ENCODE results near the gene P2RY10.
"Not testable (repeated sequence)": the region's sequence is repeated elsewhere in the genome, so short reads cannot be mapped to it uniquely, and the experiment has no call there.

Gene P2RY10, protein sequence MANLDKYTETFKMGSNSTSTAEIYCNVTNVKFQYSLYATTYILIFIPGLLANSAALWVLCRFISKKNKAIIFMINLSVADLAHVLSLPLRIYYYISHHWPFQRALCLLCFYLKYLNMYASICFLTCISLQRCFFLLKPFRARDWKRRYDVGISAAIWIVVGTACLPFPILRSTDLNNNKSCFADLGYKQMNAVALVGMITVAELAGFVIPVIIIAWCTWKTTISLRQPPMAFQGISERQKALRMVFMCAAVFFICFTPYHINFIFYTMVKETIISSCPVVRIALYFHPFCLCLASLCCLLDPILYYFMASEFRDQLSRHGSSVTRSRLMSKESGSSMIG

DNA sequence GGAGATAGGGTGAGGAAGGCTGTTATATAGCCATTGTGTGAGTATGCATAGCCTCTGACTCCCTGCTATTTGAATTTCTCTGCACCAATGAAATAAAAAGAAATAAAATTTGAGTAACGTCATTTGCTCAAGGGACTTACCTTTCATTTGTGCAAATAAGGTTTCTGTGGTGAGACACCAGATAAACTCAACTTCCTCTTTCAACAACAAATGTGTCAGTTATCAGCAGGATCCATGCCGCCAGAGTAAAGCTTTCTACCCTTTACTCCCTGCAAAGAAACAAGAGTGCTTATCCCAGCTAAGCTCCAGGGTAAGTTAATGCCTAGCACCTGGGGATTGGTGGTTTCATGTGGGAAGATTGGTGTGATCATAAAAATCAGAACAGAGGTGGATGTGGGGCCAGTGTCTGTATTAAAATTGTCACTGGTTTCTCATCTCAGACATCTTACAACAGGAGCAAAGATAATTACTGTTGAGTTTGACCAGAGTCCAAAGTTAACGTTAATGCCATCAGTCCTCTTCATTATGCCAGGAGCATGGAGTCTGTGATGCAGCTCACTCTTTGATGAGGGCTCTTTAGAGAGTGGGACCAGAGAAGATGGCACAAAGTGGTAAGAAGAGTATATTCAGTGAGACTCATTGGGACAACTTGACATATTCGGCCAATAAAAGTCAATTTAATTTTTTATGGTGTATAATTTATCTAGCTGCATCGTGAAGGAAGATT is at the start of gene P2RY10:
Gene P2RY10, plus strand, starts transcription at position 206 of the 727 bp plus-strand sequence. CDS start 15,130 bp downstream, outside the sequence.
- DNase-seq: peak in 1 of 3 donors; percentile 19

DNA sequence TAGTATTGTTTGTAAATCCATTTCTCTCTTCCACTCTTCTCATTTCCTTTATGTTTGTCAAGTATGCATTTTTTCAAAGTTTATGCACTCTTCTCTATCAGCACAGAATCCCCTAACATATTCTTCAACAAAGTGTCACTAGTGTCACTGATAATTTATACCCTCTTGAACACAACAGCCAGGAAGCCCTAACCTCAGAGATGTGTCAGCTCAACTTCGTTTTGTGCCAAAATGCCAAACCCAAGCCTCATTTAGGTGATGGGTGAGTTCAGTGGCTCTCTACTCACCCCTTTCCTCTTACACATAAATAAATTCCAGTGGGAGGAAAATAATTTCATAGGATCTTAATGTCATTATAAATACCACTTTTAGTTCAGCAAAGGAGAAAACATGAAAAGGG is 22.4 kb upstream of the P2RY10 start:
- DNase-seq: no peak

DNA sequence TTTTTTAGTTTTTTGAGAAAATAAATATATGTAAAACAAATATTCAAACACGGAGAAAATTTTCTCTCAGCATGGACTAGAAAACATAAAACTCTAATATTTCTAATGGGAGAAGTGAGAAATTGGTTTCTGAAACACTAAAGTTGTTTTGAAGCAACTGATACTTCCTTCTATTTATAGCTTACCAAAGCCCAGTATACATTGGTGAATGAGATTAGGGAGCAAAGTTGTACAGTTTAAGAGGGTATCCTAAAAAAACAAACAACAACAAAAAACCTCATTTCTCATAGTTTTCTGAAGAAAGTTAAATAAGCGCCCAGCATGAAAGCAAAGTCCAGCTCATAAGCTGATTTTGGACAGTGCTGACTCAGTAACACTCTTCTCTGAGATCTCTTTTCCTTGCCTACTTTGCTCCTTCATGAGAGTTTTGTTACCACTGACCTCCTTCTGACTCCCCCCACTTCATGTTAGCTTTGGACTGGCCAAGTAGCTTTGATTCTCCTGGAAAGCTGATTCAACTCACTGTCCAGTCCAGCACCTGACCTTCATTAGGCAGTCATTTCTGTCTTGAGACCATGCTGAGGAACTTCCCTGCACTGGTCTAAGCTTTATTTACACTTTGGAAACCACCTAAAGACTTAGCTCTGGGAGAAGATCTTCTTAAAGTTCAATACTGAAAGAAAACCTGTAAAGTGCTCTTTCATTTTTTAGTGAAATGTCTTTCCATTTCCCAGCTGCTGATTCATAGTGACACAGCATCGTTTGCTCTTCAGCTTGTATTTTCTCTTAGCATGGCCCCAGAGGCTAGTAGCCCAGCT is 21.8 kb upstream of the P2RY10 start:
- DNase-seq: peak; percentile 43 to 61 (median 52)

DNA sequence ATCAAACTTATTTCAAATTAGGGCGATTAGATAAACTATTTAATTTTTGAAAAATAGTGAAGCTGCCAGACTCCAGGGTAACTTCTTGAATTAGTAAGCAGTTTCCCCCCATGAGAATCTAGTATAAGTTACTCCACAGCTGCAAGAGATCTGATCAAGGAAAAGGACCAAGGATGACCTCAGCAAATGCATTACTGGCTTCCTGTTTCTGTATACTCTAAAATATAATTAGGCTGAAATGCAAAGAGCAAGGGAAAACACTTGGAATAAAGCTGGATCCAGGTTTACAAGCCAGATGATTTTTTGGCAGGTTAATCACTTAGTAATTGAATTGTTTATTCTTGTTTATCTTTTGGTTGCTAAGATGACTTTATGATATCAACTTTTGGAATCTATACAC is 13.4 kb upstream of the P2RY10 start:
- peak in 1 of 3 donors; percentile 18 for DNase-seq

DNA sequence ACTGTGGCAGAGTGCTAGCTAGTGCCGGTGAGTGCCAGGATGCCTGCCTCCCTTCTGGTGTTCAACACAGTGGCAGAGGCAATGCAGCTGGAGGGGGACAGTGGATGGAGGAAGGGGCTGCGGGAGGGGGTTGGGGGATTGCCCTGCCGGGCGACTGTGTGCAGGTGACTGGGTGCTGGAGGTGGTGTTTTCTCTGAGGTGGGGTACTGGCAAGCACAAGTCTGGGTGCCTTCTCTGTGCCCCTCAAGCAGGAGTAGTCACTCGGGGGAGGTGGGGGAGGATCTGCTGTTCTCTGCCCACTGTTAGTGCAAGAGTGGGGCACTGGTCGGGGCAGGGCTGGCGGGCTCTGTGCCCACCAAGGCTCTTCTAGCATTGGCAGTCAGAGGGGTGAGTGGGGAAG is 10.3 kb upstream of the P2RY10 start:
- DNase-seq: no peak

DNA sequence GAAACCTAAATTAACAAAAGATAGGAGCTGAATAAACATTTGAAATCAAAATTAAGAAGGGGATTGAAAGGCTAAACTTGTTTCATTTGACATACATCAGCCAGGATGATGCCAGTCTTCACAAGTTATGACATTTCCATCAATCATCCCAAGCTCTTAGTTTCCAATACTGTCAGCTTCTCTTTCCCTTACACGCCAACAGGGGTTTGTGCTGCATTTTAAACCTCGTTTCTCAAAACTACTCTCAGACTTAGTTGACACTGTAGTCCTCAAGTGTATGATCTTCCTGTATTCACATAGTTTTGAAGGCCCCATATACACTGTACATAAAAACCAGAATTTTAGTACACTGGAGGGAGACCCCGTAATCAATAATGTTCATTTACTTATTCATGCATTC is 840 bp upstream of the P2RY10 start:
- no peak for DNase-seq

DNA sequence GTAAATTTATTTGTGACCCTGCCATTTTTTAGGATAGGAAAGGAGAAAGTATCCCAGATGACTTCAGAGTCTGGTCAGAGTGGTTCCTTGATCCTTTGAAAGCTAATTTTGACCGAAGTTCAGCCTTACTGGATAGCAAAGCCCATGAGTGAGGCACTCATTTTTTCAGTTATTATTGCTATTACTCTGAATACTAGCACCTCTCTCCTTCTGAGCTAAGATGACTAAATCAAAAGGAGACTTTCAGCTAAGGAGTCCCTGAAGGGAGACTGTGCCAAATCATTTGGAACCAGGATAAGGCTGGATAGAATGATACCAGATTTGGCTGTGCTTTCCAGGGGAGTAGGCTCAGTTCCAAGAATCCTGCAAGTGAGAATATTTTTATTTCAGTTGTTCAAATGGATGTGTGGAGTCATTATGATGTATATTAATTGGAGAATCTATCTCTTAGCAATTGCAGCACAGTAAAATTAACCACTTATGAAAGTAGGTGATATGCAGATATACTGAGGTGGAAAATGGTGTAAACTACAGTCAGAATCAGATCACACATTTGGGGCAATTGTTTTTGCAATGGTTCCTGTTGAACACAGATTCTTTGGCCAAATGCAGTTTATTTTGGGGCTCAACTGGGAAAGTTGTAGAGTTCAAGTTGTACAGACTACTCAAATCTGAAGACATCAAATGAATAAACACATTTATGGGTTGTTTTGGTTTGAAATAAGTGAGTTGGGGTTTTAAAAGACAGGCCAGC is 1.2 kb downstream of the P2RY10 start:
- DNase-seq: no peak

DNA sequence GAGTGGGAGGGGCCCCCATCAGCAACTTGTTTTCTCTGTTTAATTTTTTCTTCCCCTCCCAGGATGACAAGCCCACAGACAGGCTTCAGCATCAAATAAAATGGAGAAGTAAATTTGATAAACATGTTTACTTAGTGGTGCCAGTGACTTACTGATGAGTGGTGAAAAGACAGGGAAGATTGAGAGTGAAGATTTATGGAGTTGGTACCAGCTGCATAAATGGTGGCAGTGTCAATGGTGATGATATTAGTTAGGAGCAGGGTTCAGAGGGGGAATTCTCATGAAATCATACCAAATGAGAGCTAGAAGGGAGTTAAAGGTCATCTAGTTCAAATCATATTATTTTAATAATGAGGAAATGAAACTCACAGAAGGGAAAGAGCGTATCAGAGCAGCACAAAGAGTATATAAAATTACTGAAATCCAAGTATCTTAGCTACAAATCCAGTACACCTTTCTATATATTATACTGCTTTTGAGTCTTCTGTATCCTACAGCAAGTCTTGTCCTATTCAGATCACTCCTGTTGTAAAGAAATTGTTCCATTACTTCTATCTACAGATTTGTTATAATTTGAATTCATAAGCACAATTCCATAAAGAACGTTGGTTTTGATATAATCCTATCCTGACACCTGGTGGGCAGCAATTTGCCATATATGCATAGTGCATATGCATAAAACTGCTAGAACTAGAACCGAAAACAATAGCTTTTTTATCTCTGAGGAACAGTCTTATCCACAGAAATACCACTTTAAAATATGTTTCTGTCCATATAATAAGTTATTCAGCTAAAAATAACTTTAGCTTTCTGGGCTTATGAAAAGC is 5.0 kb downstream of the P2RY10 start:
- peak in 2 of 3 donors; percentile 33 to 34 for DNase-seq

DNA sequence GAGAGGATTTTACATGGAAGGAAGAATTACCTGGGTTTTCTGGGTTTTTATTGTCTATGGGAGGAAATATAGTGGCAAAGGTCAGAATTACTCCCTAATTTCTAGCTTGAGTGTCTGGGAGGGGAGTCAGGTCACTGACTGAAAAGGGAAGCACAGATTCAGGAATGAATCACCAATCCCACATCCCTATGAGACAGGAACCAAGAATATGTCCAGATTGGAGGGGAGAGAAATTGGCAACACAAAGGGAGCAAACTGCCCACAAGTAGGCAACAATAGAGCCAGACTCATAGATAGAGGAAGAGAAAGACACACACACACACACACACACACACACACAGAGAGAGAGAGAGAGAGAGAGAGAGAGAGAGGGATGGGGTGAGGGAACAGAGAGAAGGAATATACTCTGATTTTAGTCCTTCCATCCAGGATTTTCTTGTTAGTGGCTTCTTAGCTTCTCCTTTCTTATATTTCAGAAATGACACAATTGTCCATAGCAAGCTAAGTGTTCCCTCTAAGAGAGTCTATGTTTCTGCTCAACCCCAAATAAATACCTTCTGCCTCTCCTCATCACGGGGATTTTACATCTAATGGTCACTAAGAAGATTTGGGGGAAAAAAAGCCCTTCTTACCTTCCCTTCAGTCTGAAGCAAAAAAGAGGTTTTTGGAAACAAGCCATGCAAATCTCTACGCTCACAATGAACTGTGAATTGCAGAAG is 12.0 kb downstream of the P2RY10 start:
- DNase-seq: peak; percentile 36 to 41 (median 39)

DNA sequence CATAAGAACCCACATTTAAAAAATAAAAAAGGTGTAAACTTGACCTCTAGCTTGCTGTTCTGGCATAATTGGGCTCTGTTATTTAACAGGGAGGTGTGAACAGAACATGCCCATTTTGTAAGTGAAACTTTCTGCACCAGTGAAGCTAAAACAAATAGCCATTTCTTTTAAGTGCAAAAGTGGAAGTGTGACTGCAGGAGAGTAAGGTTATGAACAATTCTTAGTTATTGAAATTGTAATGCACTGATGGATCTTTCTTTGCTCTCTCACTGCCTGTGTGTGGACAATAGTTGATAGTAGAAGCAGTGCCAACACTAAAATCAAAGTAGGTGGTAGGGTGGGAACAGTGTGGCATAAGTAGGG is 12.6 kb downstream of the P2RY10 start:
- DNase-seq: no peak

DNA sequence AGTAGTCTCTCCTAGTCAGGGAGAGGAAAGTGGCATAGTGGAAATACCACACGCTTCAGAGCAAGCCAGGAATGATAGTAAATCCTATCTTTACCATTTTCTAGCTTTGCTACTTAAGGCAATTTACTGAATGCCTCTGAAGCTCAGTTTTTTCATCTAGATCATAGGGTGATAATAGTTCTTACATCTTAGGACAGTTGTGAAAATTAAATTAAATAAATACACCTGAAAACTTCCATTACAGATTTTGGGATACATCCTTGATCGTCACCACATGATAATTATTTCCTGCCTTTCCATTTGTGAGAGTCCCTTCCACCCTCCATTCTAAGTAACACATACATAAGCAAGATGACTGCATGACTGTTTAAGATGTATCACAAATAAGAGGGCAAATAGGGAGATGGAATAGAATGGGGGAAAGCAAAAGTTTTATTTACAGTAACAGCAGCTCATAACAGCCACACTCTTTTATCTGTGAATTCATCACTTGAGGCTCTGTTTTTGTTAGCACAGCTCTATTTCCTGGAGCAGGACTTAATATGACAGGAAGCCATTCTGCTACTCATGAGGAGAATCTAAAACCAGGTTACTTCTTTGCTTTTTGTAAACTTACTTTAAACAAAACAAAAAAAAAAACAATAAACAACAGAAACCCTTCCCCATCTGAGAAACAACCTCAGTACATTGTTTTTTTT is 13.4 kb downstream of the P2RY10 start:
- DNase-seq: no peak

DNA sequence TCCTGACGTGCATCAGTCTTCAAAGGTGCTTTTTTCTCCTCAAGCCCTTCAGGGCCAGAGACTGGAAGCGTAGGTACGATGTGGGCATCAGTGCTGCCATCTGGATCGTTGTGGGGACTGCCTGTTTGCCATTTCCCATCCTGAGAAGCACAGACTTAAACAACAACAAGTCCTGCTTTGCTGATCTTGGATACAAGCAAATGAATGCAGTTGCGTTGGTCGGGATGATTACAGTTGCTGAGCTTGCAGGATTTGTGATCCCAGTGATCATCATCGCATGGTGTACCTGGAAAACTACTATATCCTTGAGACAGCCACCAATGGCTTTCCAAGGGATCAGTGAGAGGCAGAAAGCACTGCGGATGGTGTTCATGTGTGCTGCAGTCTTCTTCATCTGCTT is 15.7 kb downstream of the P2RY10 start:
- no peak for DNase-seq

DNA sequence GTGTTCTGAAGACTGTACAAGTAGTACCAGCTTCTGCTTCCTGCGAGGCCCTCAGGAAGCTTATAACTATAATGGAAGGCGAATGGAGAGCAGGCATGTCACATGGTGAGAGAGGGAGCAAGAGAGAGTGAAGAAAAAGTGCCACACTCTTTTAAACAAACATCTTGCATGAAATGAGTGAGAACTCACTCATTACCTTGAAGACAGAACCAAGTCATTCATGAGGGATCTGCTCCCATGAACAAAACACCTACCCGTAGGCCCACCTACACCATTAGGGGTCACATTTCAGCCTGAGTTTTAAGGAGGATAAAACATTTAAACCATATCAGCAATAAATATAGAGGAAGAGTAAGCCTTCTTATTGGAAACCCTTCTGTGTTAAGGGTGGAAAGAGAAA is 19.4 kb downstream of the P2RY10 start:
- no peak for DNase-seq

DNA sequence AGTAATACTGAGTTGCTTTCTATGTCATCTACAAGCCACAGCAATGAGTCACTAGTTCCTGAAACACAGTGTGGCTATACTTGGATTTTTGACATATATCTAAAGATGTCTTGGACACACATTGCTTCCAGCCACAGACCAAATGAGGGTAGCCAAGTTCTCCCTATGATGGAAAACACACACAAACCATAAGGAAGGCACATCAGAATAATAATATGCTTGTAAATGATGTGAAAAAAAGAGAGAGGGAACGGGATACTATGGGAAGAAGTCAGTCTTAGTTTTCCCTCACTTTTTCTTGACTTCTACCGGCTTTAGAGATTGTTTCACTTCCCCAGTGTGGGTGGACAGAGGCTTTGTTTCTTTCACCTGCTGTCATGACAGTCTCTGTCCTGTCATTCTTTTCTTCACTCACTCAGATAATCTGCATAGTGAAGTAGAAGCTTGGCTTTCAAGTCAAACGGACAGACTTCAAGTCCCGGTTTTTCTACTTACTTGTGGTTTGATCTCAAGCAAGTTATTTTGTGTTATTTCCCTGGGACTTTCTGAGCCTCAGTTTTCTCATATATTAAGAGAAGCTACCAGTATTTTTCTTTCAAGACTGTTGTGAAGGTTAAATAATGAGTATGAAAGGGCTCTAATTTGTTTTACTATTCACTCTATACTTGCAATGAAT is 34.7 kb downstream of the P2RY10 start:
- DNase-seq: peak; percentile 19 to 43 (median 33)

DNA sequence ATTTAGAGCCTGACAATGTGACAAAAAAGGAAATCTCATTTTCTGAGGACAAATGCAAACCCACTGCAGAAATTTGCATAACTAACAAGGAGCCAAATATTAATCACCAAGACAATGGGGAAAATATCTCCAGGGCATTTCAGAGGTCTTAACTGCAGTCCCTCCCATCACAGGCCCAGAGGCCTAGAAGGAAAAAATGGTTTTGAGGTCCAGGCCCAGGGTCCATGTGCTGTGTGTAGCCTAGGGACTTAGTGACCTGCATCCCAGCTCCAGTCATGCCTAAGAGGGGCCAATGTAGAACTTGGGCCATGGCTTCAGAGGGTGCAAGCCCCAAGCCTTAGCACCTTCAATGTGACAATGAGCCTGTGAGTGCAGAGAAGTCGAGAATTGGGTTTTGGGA is 44.2 kb downstream of the P2RY10 start:
- DNase-seq: no peak

DNA sequence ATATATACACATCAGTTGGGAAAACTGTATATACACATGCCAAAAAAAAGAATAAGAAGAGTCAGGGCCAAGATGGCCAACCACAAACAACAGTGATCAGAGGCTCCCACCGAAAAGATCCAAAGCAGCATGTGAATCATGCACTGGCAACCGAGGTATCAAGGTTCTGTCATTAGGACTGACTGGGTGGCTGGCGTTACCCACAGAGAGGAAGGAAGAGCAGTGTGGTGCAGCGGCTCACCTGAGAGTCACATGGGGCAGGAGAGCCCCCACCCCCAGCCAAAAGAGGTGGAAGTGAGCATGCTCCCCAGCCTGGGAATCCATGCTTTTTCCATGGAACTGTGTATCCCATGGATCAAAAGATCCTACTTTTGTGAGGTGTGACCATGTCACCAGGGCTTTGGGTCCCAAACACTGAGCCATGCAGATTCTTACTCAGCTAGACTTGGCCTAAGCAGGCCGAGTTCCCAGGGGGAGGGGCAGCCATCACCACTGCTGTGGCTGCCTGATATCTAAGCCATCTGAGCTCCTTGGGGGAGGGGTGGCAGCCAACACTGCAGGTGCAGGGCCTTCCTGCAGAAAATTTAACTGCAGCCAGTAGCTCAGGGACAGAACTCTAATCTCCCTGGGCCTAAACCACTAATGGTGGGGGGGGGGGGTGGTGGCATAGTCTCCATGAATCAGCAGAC is 52.8 kb downstream of the P2RY10 start:
- DNase-seq: no peak

DNA sequence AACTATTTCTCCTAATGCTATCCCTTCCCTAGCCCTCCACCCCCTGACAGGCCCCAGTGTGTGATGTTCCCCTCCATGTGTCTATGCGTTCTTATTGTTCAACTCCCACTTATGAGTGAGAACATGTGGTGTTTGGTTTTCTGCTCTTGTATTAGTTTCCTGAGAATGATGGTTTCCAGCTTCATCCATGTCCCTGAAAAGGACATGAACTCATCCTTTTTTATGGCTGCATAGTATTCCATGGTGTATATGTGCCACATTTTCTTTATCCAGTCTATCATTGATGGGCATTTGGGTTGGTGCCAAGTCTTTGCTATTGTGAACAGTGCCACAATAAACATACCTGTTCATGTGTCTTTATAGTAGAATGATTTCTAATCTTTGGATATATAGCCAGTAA is 62.3 kb downstream of the P2RY10 start:
- DNase-seq: not testable (repeated sequence)
